GM19043 (cell line): Measurements from ENCODE around the gene ZNF594.
A peak's percentile ranks its signal among the peaks of the same experiment; 100 is the strongest.
"Not testable (repeated sequence)": the region's sequence is repeated elsewhere in the genome, so short reads cannot be mapped to it uniquely, and the experiment has no call there.

Source experiments
- ATAC-seq: cut with Tn5 transposase; IDR thresholded peaks from one replicate; pipeline ENCODE4 v1.9.1; 2021; ENCODE audit warnings: low read depth; ENCODE audit not compliant: unreplicated experiment

The ZNF594 gene

DNA sequence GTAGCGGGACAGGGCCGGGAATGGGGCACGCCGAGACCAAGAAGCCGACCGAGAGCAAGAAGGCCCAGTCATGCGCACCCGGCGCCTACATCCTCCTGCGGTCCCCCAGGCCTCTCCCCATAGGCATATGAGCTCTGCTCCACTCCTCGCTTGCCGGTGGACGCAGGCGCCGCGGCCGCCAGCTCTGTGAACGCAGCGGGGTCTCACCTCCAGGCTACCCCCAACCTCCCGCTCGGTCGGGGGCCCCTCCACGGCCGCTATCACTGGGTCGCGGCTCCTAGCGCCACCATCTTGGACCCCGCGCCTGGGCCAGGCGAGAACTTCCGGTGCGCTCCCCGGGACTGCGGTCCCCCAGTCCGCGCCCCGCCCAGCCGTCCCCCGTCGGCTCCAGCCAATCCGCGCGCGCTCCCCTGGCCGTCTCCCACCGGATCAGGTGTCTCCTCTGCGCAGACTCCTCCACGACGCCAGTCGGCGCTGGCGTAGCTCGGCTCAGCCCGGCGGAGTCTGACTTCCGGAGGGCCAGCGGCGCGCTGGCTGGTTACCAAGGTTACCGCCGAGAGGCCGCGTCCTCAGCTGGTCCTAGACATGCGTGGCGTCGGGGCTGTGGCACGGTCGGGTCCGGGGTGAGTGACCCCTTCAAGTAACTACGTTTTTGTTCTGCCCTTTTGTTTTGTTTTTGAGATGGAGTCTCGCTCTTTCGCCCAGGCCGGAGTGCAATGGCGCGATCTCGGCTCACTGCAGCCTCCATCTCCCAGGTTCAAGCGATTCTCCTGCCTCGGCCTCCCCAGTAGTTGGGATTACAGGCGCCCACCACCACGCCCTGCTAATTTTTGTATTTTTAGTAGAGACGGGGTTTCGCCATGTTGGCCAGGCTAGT, at the start of gene ZNF594:
Gene ZNF594, minus strand, starts transcription at position 328 of the 877 bp plus-strand sequence. CDS start 7,612 bp downstream, outside the sequence.
- peak; percentile 95 for ATAC-seq

DNA sequence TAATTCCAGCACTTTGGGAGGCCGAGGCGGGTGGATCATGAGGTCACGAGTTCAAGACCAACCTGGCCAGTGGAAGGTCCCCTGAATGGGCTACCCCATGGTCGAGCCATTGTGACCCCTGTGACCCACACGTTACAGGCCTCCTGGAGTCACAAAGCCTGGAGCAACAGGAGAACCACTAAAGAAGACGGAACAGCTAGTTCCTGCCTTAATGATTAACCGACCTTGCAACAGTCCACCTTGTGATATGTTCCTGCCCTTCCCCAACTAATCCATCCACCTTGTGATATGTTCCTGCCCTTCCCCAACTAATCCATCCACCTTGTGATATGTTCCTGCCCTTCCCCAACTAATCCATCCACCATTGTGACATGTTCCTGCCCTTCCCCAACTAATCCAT, 48.1 kb upstream of the ZNF594 start:
- ATAC-seq, result not testable (repeated sequence)

- no peak for ATAC-seq
Observed at GRCh38 chr17:5238333-5238732, 46.7 kb upstream of the ZNF594 start.

- no peak for ATAC-seq
Observed at GRCh38 chr17:5237541-5238016, 45.9 kb upstream of the ZNF594 start.

DNA sequence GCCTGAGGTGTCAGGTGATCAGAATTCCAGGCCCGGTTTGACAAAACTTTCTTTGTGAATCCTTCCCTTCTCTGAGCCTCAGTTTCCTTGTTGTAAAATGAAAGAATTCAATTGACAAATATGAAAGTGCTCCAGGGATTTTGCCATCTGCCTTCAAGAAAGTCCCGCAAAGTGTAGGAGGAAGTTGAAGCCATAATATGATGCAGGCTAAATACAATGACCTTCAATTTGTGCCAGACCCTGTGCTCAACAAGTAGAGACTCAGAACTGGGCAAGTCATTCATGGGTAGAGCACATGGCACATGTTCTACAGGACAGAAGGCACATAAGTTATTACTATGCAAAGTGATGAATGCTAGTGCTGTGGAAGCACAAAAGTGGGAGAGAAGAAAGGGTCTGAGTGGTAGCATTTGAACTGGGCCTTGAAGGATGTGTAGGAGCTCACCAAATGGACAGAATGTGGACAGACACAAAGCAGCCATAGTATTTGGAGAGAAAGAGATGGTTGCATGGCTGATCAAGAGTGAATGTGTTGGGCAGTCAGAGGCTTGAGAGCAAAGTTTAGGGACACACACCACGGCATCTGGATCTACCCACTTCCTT, 45.4 kb upstream of the ZNF594 start:
- no peak for ATAC-seq

DNA sequence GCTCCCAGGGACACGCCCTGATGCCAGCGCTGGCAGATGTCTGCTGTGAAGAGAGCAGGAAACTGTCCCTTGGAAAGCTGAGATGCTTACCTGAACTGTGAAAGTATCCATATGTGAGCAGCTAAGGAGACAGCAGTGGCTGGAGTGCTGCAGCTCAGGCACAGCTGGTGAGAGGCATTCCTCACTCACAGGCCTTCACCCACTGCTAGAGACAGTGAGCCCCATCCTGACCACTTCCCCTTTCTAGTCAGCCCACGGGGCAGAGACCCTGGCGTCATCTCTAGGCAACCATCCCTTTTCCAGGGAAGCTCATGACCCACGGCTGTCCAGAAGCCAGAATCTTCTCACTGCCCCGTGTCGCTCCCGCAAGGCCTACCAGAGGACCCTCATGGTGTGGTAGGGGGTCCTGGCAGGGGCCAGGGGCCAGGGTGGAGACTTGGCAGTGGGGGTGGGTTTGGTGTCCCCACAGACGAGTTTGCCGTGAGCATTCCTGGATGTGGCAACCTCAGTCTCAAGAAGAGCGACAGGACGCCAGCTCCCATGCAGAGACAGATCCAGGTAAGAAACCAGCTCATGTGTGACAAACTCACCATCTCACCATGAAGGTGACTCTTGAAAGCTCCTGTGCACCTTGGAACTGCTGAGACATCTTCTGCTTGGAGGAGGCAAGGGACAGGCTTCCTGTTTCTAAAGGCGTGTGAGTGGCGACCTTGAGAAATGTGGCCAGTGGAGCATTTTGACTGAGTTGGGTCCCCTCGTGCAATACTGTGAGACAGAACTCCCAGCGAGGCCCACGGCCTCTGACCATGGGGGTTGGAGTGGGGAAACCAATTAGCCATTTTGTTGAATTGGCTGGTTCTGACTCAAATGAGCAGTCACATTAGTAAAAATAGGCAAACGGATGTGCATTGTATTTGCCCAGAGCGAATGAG, 43.2 kb upstream of the ZNF594 start, which contains the start of gene SCIMP:
Gene SCIMP, minus strand, starts transcription at position 216 of the 932 bp plus-strand sequence. Its CDS starts 105 bp downstream, at position 111.
- no peak for ATAC-seq

GRCh38 chr17:5233492-5233891, 41.8 kb upstream of the ZNF594 start:
- not testable (repeated sequence) for ATAC-seq

- no peak for ATAC-seq
Observed at GRCh38 chr17:5226940-5227878, 35.5 kb upstream of the ZNF594 start.

GRCh38 chr17:5225668-5226457, 34.2 kb upstream of the ZNF594 start:
- no peak for ATAC-seq

DNA sequence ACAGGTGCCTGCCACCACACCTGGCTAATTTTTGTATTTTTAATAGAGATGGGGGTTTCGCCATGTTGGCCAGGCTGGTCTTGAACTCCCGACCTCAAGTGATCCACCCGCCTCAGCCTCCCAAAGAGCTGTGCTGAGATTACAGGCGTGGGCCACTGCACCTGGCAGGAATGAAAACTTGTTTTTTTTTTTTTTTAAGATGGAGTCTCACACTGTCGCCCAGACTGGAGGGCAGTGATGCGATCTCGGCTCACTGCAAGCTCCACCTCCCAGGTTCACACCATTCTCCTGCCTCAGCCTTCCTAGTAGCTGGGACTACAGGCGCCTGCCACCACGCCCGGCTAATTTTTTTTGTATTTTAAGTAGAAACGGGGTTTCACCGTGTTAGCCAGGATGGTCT, 30.2 kb upstream of the ZNF594 start:
- ATAC-seq, result not testable (repeated sequence)

DNA sequence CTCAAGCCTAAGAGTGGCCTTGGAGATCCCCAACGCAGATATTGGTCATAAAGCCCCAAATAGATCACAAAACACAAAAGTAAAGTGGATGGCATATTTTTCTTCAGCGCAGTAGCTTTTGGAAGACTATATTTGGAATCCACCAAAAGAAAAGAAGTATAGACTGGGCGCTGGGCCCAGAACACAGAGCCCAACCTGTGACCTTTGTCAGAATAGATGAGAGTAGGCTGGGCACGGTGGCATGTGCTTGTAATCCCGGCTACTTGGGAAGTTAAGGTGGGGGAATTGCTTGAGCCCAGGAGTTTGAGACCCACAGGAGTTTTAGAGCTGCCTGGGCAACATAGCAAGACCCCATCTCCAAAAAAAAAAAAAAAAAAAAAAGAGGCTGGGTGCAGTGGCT, 28.4 kb upstream of the ZNF594 start:
- ATAC-seq, result no peak

DNA sequence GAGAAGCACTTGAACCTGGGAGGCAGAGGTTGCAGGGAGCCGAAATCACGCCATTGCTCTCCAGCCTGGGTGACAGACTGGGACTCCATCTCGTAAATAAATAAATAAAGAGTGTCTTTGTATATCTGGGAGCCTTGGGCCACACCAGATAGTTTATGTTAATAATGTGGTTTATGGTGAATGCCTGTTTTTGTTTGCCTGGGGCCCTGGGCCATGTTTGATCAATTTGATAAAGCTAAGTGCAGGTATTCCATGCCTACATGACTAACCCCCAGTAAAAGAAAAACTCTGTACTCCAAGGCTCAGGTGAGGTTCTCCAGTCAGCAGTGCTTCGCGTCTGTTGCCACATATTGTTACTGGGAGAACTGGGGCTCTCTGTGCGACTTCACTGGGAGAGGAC, 27.9 kb upstream of the ZNF594 start:
- no peak for ATAC-seq

- not testable (repeated sequence) for ATAC-seq
Observed at GRCh38 chr17:5217562-5217961, 25.9 kb upstream of the ZNF594 start.

- no peak for ATAC-seq
Observed at GRCh38 chr17:5211458-5211857, 19.8 kb upstream of the ZNF594 start.

DNA sequence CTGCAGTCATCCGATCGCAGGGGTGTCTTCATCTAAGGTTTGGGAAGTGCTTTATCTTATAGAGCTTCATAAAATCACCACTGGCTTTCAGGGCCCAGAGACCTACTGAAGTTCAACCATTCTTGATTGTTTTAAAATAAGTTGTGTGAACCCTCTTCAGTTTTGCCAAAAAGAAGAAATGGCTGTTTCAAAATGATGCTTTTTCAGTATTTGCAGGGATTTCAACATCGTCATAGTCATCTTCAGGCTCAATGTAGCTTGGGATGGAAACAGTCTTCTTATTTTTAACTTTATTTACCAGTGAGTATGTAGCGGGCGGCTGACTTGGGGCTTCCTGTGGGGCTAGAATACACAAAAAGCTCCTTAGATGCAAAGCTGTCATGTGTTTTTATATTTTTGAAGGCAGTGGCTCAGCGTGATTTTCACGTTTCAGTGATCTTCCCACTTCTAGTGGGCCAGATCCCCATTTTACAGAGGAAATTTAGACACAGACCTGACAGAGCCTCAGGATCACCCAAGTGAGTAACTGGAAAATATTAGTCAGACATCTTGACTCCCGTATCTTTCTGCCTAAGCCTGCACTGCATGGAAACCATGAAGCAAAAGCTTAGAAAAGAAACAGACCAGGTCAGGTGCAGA, 19.1 kb upstream of the ZNF594 start:
- ATAC-seq, result no peak

DNA sequence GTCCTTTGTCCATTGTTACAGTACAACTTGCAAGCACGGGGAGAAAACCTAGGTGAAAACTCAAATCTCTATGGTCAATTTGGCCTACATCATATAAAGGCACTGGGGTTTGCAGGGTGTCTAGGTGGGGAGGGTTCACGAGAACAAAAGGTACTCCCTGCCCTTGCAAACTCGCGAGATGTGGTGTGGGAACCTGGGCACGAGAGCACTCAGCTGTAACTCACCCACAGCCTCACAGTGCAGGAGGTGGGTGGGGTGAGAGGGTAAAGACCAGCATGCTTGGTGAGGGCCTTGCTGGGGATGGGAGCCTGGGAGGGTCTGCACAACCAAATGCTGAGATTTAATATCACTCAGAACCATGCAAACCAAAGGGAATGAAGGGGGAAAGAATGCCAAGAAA, 18.4 kb upstream of the ZNF594 start:
- ATAC-seq, result no peak

DNA sequence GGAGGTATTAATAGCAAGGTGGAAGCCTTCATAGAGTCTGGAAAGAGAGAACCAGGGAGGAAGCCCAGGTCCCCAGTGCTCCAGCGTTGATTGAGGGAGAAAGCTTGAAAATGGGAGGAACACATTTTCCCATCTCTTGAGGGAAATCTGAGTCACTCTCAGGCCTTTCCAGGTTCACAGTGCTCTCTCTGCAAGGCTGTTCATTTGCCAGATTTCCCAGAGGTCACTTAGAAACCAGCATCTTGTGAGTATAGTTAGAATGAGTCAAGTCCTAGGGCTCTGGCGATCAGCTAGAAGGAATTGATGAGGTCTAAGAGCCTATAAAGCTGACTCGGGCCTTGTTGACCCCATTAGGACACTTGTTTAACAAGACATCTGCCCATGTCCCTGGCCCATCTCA, 17.7 kb upstream of the ZNF594 start:
- no peak for ATAC-seq

GRCh38 chr17:5203908-5204294, 12.2 kb upstream of the ZNF594 start:
- ATAC-seq, result no peak
